ENCODE measurements around the gene DOCK9. TPM values are rescaled to one million over a fixed set of nuclear protein-coding genes. Genes with fewer than 3 reads are reported as not detected.

The DOCK9 gene
- total RNA-seq, 1 donor: 44.5 TPM

GRCh38 chr13:98796191-98796590 is 181.7 kb downstream of the DOCK9 start:
- TF ChIP-seq CTCF (IDR thresholded peaks at IDR 0.05; ENCODE audit: extremely low read depth, low read depth, low read length): no peak
- no peaks in the 10 kb centered on the region for H4K20me1 ChIP-seq (ENCODE audit: insufficient read depth, low read length)
- no peak overlapping the region for H3K4me2 ChIP-seq (ENCODE audit: insufficient read depth, low read length)
- H2AFZ ChIP-seq (ENCODE audit: low read length): no peak overlapping the region
- H3K79me2 ChIP-seq (ENCODE audit: insufficient read depth, low read length): no peaks in the 10 kb centered on the region
- no peaks in the 10 kb centered on the region for H3K9me3 ChIP-seq (ENCODE audit: low read depth, low read length)
- no peaks in the 10 kb centered on the region for H3K36me3 ChIP-seq (ENCODE audit: insufficient read depth, low read length)
- no peak overlapping the region for H3K4me3 ChIP-seq (ENCODE audit: insufficient read depth, low read length)
- DNase-seq (ENCODE audit: insufficient read length, low spot score, missing footprints): no peak
- peaks cover 10% of the 10 kb centered on the region for H3K4me1 ChIP-seq (ENCODE audit: insufficient read depth, low read length)
- no peaks in the 10 kb centered on the region for H3K27me3 ChIP-seq (ENCODE audit: insufficient read depth, low read length)
- H3K27ac ChIP-seq (ENCODE audit: low read depth, low read length): no peak overlapping the region

GRCh38 chr13:98795220-98795619 is 182.6 kb downstream of the DOCK9 start:
- no peak for TF ChIP-seq CTCF (IDR thresholded peaks at IDR 0.05; ENCODE audit: extremely low read depth, low read depth, low read length)
- no peaks in the 10 kb centered on the region for H3K27me3 ChIP-seq (ENCODE audit: insufficient read depth, low read length)
- no peaks in the 10 kb centered on the region for H3K79me2 ChIP-seq (ENCODE audit: insufficient read depth, low read length)
- H3K27ac ChIP-seq (ENCODE audit: low read depth, low read length): no peak overlapping the region
- H3K4me2 ChIP-seq (ENCODE audit: insufficient read depth, low read length): no peak overlapping the region
- no peak overlapping the region for H3K4me3 ChIP-seq (ENCODE audit: insufficient read depth, low read length)
- no peaks in the 10 kb centered on the region for H3K36me3 ChIP-seq (ENCODE audit: insufficient read depth, low read length)
- H4K20me1 ChIP-seq (ENCODE audit: insufficient read depth, low read length): no peaks in the 10 kb centered on the region
- H3K9me3 ChIP-seq (ENCODE audit: low read depth, low read length): no peaks in the 10 kb centered on the region
- H3K4me1 ChIP-seq (ENCODE audit: insufficient read depth, low read length): peaks cover 10% of the 10 kb centered on the region
- no peak for DNase-seq (ENCODE audit: insufficient read length, low spot score, missing footprints)
- no peak overlapping the region for H2AFZ ChIP-seq (ENCODE audit: low read length)

- H4K20me1 ChIP-seq (ENCODE audit: insufficient read depth, low read length): no peaks in the 10 kb centered on the region
- TF ChIP-seq CTCF (IDR thresholded peaks at IDR 0.05; ENCODE audit: extremely low read depth, low read depth, low read length): no peak
- H3K36me3 ChIP-seq (ENCODE audit: insufficient read depth, low read length): no peaks in the 10 kb centered on the region
- H3K4me2 ChIP-seq (ENCODE audit: insufficient read depth, low read length): no peak overlapping the region
- no peak overlapping the region for H2AFZ ChIP-seq (ENCODE audit: low read length)
- no peaks in the 10 kb centered on the region for H3K79me2 ChIP-seq (ENCODE audit: insufficient read depth, low read length)
- H3K27ac ChIP-seq (ENCODE audit: low read depth, low read length): no peak overlapping the region
- no peak overlapping the region for H3K4me3 ChIP-seq (ENCODE audit: insufficient read depth, low read length)
- peaks cover 2% of the 10 kb centered on the region for H3K27me3 ChIP-seq (ENCODE audit: insufficient read depth, low read length)
- no peaks in the 10 kb centered on the region for H3K9me3 ChIP-seq (ENCODE audit: low read depth, low read length)
- peaks cover 10% of the 10 kb centered on the region for H3K4me1 ChIP-seq (ENCODE audit: insufficient read depth, low read length)
- no peak for DNase-seq (ENCODE audit: insufficient read length, low spot score, missing footprints)
Measured at GRCh38 chr13:98794498-98794897, 183.4 kb downstream of the DOCK9 start.

GRCh38 chr13:98792785-98793495 is 184.9 kb downstream of the DOCK9 start:
- DNase-seq (ENCODE audit: insufficient read length, low spot score, missing footprints): no peak
- Histone ChIP-seq H4K20me1 (ENCODE audit: insufficient read depth, low read length) (no peaks in the 10 kb centered on the region), H3K4me3 (ENCODE audit: insufficient read depth, low read length) (no peak overlapping the region), H3K4me2 (ENCODE audit: insufficient read depth, low read length) (no peak overlapping the region), H3K27me3 (ENCODE audit: insufficient read depth, low read length) (peaks cover 5% of the 10 kb centered on the region), H3K79me2 (ENCODE audit: insufficient read depth, low read length) (no peaks in the 10 kb centered on the region), H3K9me3 (ENCODE audit: low read depth, low read length) (no peaks in the 10 kb centered on the region), H3K27ac (ENCODE audit: low read depth, low read length) (no peak overlapping the region), H3K4me1 (ENCODE audit: insufficient read depth, low read length) (no peaks in the 10 kb centered on the region), H2AFZ (ENCODE audit: low read length) (no peak overlapping the region), H3K36me3 (ENCODE audit: insufficient read depth, low read length) (no peaks in the 10 kb centered on the region)
- no peak for TF ChIP-seq CTCF (IDR thresholded peaks at IDR 0.05; ENCODE audit: extremely low read depth, low read depth, low read length)

Measured in osteoblast (primary cell).